Right cardiac atrium (tissue), 5 donors: ENCODE measurements around the gene LTBP1. TPM values are rescaled to one million over a fixed set of nuclear protein-coding genes. Genes with fewer than 3 reads are reported as not detected.
"Not testable (repeated sequence)": the region's sequence is repeated elsewhere in the genome, so short reads cannot be mapped to it uniquely, and the experiment has no call there.

Source experiments
- ATAC-seq, 2 donors: fragments of 200-7000 bp; cut with Tn5 transposase; one replicate each; pipeline versions ENCODE4 v1.8.0 to v1.9.1; 2020; ENCODE audit warnings: moderate library complexity in 2 of 2, mild to moderate bottlenecking in 1 of 2
- DNase-seq, 3 donors: peaks; one replicate each; pipeline ENCODE4 v3.0.0-alpha.2; 2020
- H3K27ac ChIP-seq: one replicate; pipeline ENCODE4 v1.5.1; 2013; ENCODE audit warnings: mild to moderate bottlenecking, low read length, control low read depth, moderate library complexity
- H3K27me3 ChIP-seq: one replicate; pipeline ENCODE4 v1.6.1; 2013; ENCODE audit not compliant: control insufficient read depth, insufficient read depth
- H3K4me1 ChIP-seq: one replicate; pipeline ENCODE4 v1.6.1; 2013; ENCODE audit warnings: low read length; ENCODE audit not compliant: control insufficient read depth, insufficient read depth
- H3K4me3 ChIP-seq: one replicate; pipeline ENCODE4 v1.5.1; 2013; ENCODE audit warnings: low read length, control low read depth
- H3K9me3 ChIP-seq: one replicate; pipeline ENCODE4 v1.6.1; 2013; ENCODE audit warnings: low read length; ENCODE audit not compliant: control insufficient read depth
- WGBS: extraction: QIAGEN DNeasy Blood & Tissue Kit; methylation state at CpG from one replicate; pipeline ENCODE4 v1.1.7; 2013; 5-methylcytosine and 5-hydroxymethylcytosine counted together
- intact Hi-C, 4 donors: fragments of 100-400 bp; cut with DNase I; formaldehyde crosslinking; loops; one replicate each; pipeline versions ENCODE4 v1.11.0 to v1.14.0; 2022 to 2023
- polyA plus RNA-seq: library from polyadenylated mRNA; stranded (reverse); fragments of 200-250 nt; gene quantifications from one replicate; pipeline ENCODE4 v1.2.3, GENCODE V29; 2013
- total RNA-seq, 4 donors: library from RNA; stranded (reverse); fragmentation: NEBNext Ultra II Directional; extraction: Animal tissue kit (Norgen Biotek cat#: 25700); gene quantifications; one replicate each; pipeline ENCODE4 v1.2.1, GENCODE V29; 2021
- donor health status: healthy with polysubstance abuse.
- donor health status: DM: no; HTN: yes; CAD: no.
- donor health status: DM: no; HTN: no; CAD: no.
- donor health status: DM: no; HTN: yes; CAD: no; lungs with severe emphysema.
- donor health status: DM: yes; HTN: yes; CAD: no.

The LTBP1 gene
- total and polyA plus RNA-seq, 5 donors: 53.0 to 218 (median 113) TPM

GRCh38 chr2:33433279-33434235, 486.8 kb downstream of the LTBP1 start:
- Histone ChIP-seq H3K9me3 (no peaks in the 10 kb centered on the region), H3K4me1 (no peaks in the 10 kb centered on the region), H3K27ac (no peak overlapping the region), H3K4me3 (no peak overlapping the region), H3K27me3 (no peaks in the 10 kb centered on the region)
- 52% methylated on average over 7 of the region's 7 CpGs for WGBS
- DNase-seq: no peak
- intact Hi-C loops: loop anchor here in 1 of 4 donors (10.0 kb wide), 1 partner anchor 159 kb away; no protein-coding TSS in a partner anchor
- peak; percentile 89 to 93 for ATAC-seq

GRCh38 chr2:33435518-33435917, 488.8 kb downstream of the LTBP1 start:
- intact Hi-C loops: loop anchor here in 1 of 4 donors (10.0 kb wide), 1 partner anchor 161 kb away; no protein-coding TSS in a partner anchor
- H3K27ac ChIP-seq: no peak overlapping the region
- H3K27me3 ChIP-seq: no peaks in the 10 kb centered on the region
- WGBS: 75% methylated on average over 8 of the region's 8 CpGs
- DNase-seq: no peak
- H3K4me1 ChIP-seq: peaks cover 5% of the 10 kb centered on the region
- H3K4me3 ChIP-seq: no peak overlapping the region
- no peak for ATAC-seq
- H3K9me3 ChIP-seq: no peaks in the 10 kb centered on the region

GRCh38 chr2:33436083-33436482, 489.3 kb downstream of the LTBP1 start:
- DNase-seq (no peak), ATAC-seq (peak in 1 of 2 donors; percentile 51)
- Histone ChIP-seq H3K4me1 (peaks cover 5% of the 10 kb centered on the region), H3K27me3 (no peaks in the 10 kb centered on the region), H3K27ac (no peak overlapping the region), H3K4me3 (peak overlapping the region; percentile 40), H3K9me3 (no peaks in the 10 kb centered on the region)
- intact Hi-C loops: loop anchor here in 1 of 4 donors (10.0 kb wide), 1 partner anchor 161 kb away; no protein-coding TSS in a partner anchor
- WGBS: 12% methylated on average over 1 of the region's 1 CpG

- Histone ChIP-seq H3K4me1 (peaks cover 5% of the 10 kb centered on the region), H3K4me3 (peak overlapping the region; percentile 63), H3K9me3 (no peaks in the 10 kb centered on the region), H3K27ac (peak overlapping the region; percentile 87), H3K27me3 (no peaks in the 10 kb centered on the region)
- 27% methylated on average over 4 of the region's 4 CpGs for whole genome bisulfite sequencing
- no peak for DNase-seq
- intact Hi-C loops: loop anchor here in 1 of 4 donors (10.0 kb wide), 1 partner anchor 162 kb away; no protein-coding TSS in a partner anchor
- ATAC-seq: no peak
Observed at GRCh38 chr2:33437297-33437696, 490.5 kb downstream of the LTBP1 start.

- no peak for DNase-seq
- H3K9me3 ChIP-seq: no peaks in the 10 kb centered on the region
- H3K4me3 ChIP-seq: peak overlapping the region; percentile 63
- no peaks in the 10 kb centered on the region for H3K27me3 ChIP-seq
- no peak overlapping the region for H3K27ac ChIP-seq
- ATAC-seq: no peak
- peaks cover 5% of the 10 kb centered on the region for H3K4me1 ChIP-seq
- intact Hi-C loops: loop anchor here in 1 of 4 donors (10.0 kb wide), 1 partner anchor 163 kb away; no protein-coding TSS in a partner anchor
- 42% methylated on average over 2 of the region's 2 CpGs for WGBS
Observed at GRCh38 chr2:33437815-33438214, 491.1 kb downstream of the LTBP1 start.

GRCh38 chr2:33441235-33441810, 494.6 kb downstream of the LTBP1 start:
- H3K27ac ChIP-seq: no peak overlapping the region
- DNase-seq (peak; percentile 43 to 71 (median 65)), ATAC-seq (peak; percentile 86 to 90)
- no peaks in the 10 kb centered on the region for H3K9me3 ChIP-seq
- H3K4me3 ChIP-seq: no peak overlapping the region
- peaks cover 5% of the 10 kb centered on the region for H3K4me1 ChIP-seq
- H3K27me3 ChIP-seq: no peaks in the 10 kb centered on the region
- WGBS: 27% methylated on average over 3 of the region's 3 CpGs
- intact Hi-C loops: no loop called here

GRCh38 chr2:33442052-33442451, 495.3 kb downstream of the LTBP1 start:
- H3K4me3 ChIP-seq, intact Hi-C loops, H3K27ac ChIP-seq, ATAC-seq, DNase-seq, H3K4me1 ChIP-seq, H3K27me3 ChIP-seq, H3K9me3 ChIP-seq: not testable (repeated sequence)
- WGBS: 97% methylated on average over 9 of the region's 9 CpGs

GRCh38 chr2:33442528-33443079, 495.9 kb downstream of the LTBP1 start:
- Histone ChIP-seq H3K4me1 (peaks cover 7% of the 10 kb centered on the region), H3K4me3 (no peak overlapping the region), H3K27ac (no peak overlapping the region), H3K27me3 (no peaks in the 10 kb centered on the region), H3K9me3 (no peaks in the 10 kb centered on the region)
- no peak for DNase-seq
- intact Hi-C loops: no loop called here
- peak in 1 of 2 donors; percentile 55 for ATAC-seq
- WGBS: 48% methylated on average over 6 of the region's 6 CpGs

GRCh38 chr2:33443274-33443829, 496.6 kb downstream of the LTBP1 start:
- H3K9me3 ChIP-seq: no peaks in the 10 kb centered on the region
- no peaks in the 10 kb centered on the region for H3K27me3 ChIP-seq
- DNase-seq (no peak), ATAC-seq (peak; percentile 22 to 46)
- H3K27ac ChIP-seq: no peak overlapping the region
- 63% methylated on average over 3 of the region's 3 CpGs for WGBS
- peaks cover 7% of the 10 kb centered on the region for H3K4me1 ChIP-seq
- H3K4me3 ChIP-seq: no peak overlapping the region
- intact Hi-C loops: no loop called here

- H3K27ac ChIP-seq: peak overlapping the region; percentile 64
Observed at GRCh38 chr2:33444967-33445366, 498.2 kb downstream of the LTBP1 start.

More at GRCh38 chr2:33444967-33445366, 498.2 kb downstream of the LTBP1 start:
- 33% methylated on average over 2 of the region's 2 CpGs for WGBS
- no peak for DNase-seq
- H3K9me3 ChIP-seq: no peaks in the 10 kb centered on the region
- intact Hi-C loops: no loop called here
- peak in 1 of 2 donors; percentile 57 for ATAC-seq
- H3K27me3 ChIP-seq: no peaks in the 10 kb centered on the region
- H3K4me3 ChIP-seq: no peak overlapping the region
- H3K4me1 ChIP-seq: peaks cover 1% of the 10 kb centered on the region
